ENCODE data around the gene IGLL1.
"Not testable (repeated sequence)": the region's sequence is repeated elsewhere in the genome, so short reads cannot be mapped to it uniquely, and the experiment has no call there.

Gene IGLL1

GRCh38 chr22:23539135-23539838 lies 40.8 kb downstream of the IGLL1 start:
- peak; percentile 70 for DNase-seq

GRCh38 chr22:23538696-23539030 lies 41.4 kb downstream of the IGLL1 start:
- not testable (repeated sequence) for DNase-seq

GRCh38 chr22:23537830-23538695 lies 42.0 kb downstream of the IGLL1 start:
- peak; percentile 29 for DNase-seq

GRCh38 chr22:23537416-23537815 lies 42.7 kb downstream of the IGLL1 start:
- peak; percentile 13 for DNase-seq

- DNase-seq = no peak
Measured at GRCh38 chr22:23536821-23537345, 43.2 kb downstream of the IGLL1 start.

GRCh38 chr22:23535790-23536661 lies 44.1 kb downstream of the IGLL1 start:
- not testable (repeated sequence) for DNase-seq

GRCh38 chr22:23534851-23535717 lies 45.0 kb downstream of the IGLL1 start:
- no peak for DNase-seq

GRCh38 chr22:23534201-23534850 lies 45.8 kb downstream of the IGLL1 start:
- DNase-seq = no peak

- no peak for DNase-seq
Measured at GRCh38 chr22:23533771-23534191, 46.3 kb downstream of the IGLL1 start.

- no peak for DNase-seq
Measured at GRCh38 chr22:23533328-23533762, 46.7 kb downstream of the IGLL1 start.

- no peak for DNase-seq
Measured at GRCh38 chr22:23532731-23533130, 47.4 kb downstream of the IGLL1 start.

GRCh38 chr22:23531966-23532705 lies 48.0 kb downstream of the IGLL1 start:
- DNase-seq = no peak

GRCh38 chr22:23531283-23531956 lies 48.7 kb downstream of the IGLL1 start:
- no peak for DNase-seq

- no peak for DNase-seq
Measured at GRCh38 chr22:23530766-23531282, 49.3 kb downstream of the IGLL1 start.

GRCh38 chr22:23530106-23530505 lies 50.0 kb downstream of the IGLL1 start:
- no peak for DNase-seq

GRCh38 chr22:23529166-23530103 lies 50.7 kb downstream of the IGLL1 start:
- no peak for DNase-seq

- no peak for DNase-seq
Measured at GRCh38 chr22:23527971-23528740, 51.9 kb downstream of the IGLL1 start.
